HS-5 (cell line): ENCODE measurements around the gene CPD.
A peak's percentile ranks its signal among the peaks of the same experiment; 100 is the strongest.
"Not testable (repeated sequence)": the region's sequence is repeated elsewhere in the genome, so short reads cannot be mapped to it uniquely, and the experiment has no call there.

Source experiments
- DNase-seq: peaks from one replicate; pipeline ENCODE4 v3.0.0-alpha.2; 2012; ENCODE audit warnings: low read depth

The CPD gene

GRCh38 chr17:30388321-30389179 is 9.8 kb downstream of the CPD start:
- DNase-seq: no peak

- DNase-seq: no peak
Observed at GRCh38 chr17:30389756-30390300, 11.1 kb downstream of the CPD start.

- no peak for DNase-seq
Observed at GRCh38 chr17:30391534-30391933, 12.8 kb downstream of the CPD start.

GRCh38 chr17:30393491-30393890 is 14.8 kb downstream of the CPD start:
- DNase-seq: no peak

- DNase-seq: no peak
Observed at GRCh38 chr17:30393911-30394867, 15.5 kb downstream of the CPD start.

GRCh38 chr17:30395398-30396022 is 16.8 kb downstream of the CPD start:
- DNase-seq: no peak

- DNase-seq: no peak
Observed at GRCh38 chr17:30396129-30396528, 17.4 kb downstream of the CPD start.

GRCh38 chr17:30396612-30397011 is 17.9 kb downstream of the CPD start:
- no peak for DNase-seq

GRCh38 chr17:30398328-30399041 is 19.8 kb downstream of the CPD start:
- no peak for DNase-seq

- no peak for DNase-seq
Observed at GRCh38 chr17:30401097-30401496, 22.4 kb downstream of the CPD start.

GRCh38 chr17:30405161-30405560 is 26.4 kb downstream of the CPD start:
- DNase-seq: no peak

- not testable (repeated sequence) for DNase-seq
Observed at GRCh38 chr17:30410627-30411026, 31.9 kb downstream of the CPD start.

GRCh38 chr17:30412008-30412496 is 33.3 kb downstream of the CPD start:
- not testable (repeated sequence) for DNase-seq

- DNase-seq: peak; percentile 56
Observed at GRCh38 chr17:30413109-30413508, 34.4 kb downstream of the CPD start.

GRCh38 chr17:30414486-30414885 is 35.8 kb downstream of the CPD start:
- no peak for DNase-seq

- DNase-seq: no peak
Observed at GRCh38 chr17:30415491-30415890, 36.8 kb downstream of the CPD start.

- DNase-seq: not testable (repeated sequence)
Observed at GRCh38 chr17:30418070-30418469, 39.3 kb downstream of the CPD start.

GRCh38 chr17:30421592-30421991 is 42.9 kb downstream of the CPD start:
- DNase-seq: no peak

GRCh38 chr17:30422171-30422570 is 43.4 kb downstream of the CPD start:
- no peak for DNase-seq

GRCh38 chr17:30424471-30424870 is 45.7 kb downstream of the CPD start:
- no peak for DNase-seq

- no peak for DNase-seq
Observed at GRCh38 chr17:30426292-30426691, 47.6 kb downstream of the CPD start.
